Measurements from ENCODE around the gene ZRANB1. TPM values are rescaled to one million over a fixed set of nuclear protein-coding genes. Genes with fewer than 3 reads are reported as not detected.

ZRANB1 gene
- total and polyA plus RNA-seq, 2 donors (not counting 1 experiment from before 2014, with no cell fraction given) = 26.5 to 39.3 TPM

DNA sequence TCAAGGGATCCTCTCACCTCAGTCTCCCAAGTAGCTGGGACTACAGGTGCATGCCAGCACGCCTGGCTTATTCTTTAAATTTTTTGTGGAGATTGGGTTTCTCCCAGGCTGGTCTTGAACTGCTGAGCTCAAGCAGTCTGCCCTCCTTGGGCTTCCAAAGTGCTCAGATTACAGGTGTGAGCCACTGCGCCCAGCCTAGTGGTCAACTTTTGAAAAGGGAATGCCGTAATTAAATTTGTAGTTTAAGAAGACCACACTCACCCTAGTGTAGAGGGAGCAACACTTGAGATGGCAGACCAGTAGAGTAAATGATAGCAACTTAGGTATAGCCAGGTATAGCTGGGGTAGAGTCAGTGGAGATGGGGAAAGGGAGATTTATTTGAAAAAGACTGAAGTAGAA is 17.6 kb downstream of the ZRANB1 start:
- H3K36me3 ChIP-seq (ENCODE audit: control insufficient read depth, insufficient read depth, low read length) = no peaks in the 10 kb centered on the region
- H2AFZ ChIP-seq (ENCODE audit: low read length) = no peak overlapping the region
- H3K79me2 ChIP-seq (ENCODE audit: control insufficient read depth, insufficient read depth, low read length) = peaks cover 59% of the 10 kb centered on the region
- peaks cover 7% of the 10 kb centered on the region for H3K4me1 ChIP-seq (ENCODE audit: control insufficient read depth, extremely low read depth, insufficient read depth, low read length)
- H3K4me2 ChIP-seq (ENCODE audit: extremely low read depth, insufficient read depth, low read length) = no peak overlapping the region
- no peaks in the 10 kb centered on the region for H3K27me3 ChIP-seq (ENCODE audit: control insufficient read depth, insufficient read depth, low read length)
- no peak overlapping the region for H3K4me3 ChIP-seq (replicated peaks in 1 of 4; ENCODE audit: control extremely low read depth in 1 of 4, insufficient read depth in 1 of 4, low read depth in 3 of 4, low read length in 4 of 4)
- no peaks in the 10 kb centered on the region for H3K9me3 ChIP-seq (ENCODE audit: control insufficient read depth, insufficient read depth, low read depth, low read length)
- no peak overlapping the region for H3K27ac ChIP-seq (ENCODE audit: insufficient read depth, low read length)
- no peak overlapping the region for H3K9ac ChIP-seq (ENCODE audit: insufficient read depth, low read length)
- DNase-seq (ENCODE audit: low read depth in 2 of 2) = no peak
- no peaks in the 10 kb centered on the region for H4K20me1 ChIP-seq (ENCODE audit: control insufficient read depth, extremely low read depth, insufficient read depth, low read length)
- TF ChIP-seq, protein P1, sequence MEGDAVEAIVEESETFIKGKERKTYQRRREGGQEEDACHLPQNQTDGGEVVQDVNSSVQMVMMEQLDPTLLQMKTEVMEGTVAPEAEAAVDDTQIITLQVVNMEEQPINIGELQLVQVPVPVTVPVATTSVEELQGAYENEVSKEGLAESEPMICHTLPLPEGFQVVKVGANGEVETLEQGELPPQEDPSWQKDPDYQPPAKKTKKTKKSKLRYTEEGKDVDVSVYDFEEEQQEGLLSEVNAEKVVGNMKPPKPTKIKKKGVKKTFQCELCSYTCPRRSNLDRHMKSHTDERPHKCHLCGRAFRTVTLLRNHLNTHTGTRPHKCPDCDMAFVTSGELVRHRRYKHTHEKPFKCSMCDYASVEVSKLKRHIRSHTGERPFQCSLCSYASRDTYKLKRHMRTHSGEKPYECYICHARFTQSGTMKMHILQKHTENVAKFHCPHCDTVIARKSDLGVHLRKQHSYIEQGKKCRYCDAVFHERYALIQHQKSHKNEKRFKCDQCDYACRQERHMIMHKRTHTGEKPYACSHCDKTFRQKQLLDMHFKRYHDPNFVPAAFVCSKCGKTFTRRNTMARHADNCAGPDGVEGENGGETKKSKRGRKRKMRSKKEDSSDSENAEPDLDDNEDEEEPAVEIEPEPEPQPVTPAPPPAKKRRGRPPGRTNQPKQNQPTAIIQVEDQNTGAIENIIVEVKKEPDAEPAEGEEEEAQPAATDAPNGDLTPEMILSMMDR (conservative IDR thresholded peaks at IDR 0.05 in 1 of 2, IDR thresholded peaks at IDR 0.05 in 1 of 2; ENCODE audit: low read depth in 1 of 2, low read length in 2 of 2) = no peak
- TF ChIP-seq EZH2 (IDR thresholded peaks at IDR 0.05; ENCODE audit: low read length, missing control alignments) = no peak

DNA sequence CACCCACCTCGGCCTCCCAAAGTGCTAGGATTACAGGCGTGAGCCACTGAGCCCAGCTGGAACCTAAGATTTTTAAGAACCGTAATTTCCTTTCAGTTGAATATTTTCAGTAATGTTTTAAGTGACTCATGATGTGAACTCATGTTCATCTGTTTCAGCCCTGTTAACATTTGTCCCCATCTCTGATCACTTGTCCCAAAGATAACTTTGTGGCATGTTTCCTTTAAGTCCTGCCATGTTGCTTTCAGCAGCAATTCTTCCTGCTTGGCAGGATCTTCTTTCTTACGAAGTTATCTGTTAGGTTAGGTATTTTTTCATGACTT is 19.3 kb downstream of the ZRANB1 start:
- peaks cover 63% of the 10 kb centered on the region for H3K79me2 ChIP-seq (ENCODE audit: control insufficient read depth, insufficient read depth, low read length)
- no peaks in the 10 kb centered on the region for H4K20me1 ChIP-seq (ENCODE audit: control insufficient read depth, extremely low read depth, insufficient read depth, low read length)

DNA sequence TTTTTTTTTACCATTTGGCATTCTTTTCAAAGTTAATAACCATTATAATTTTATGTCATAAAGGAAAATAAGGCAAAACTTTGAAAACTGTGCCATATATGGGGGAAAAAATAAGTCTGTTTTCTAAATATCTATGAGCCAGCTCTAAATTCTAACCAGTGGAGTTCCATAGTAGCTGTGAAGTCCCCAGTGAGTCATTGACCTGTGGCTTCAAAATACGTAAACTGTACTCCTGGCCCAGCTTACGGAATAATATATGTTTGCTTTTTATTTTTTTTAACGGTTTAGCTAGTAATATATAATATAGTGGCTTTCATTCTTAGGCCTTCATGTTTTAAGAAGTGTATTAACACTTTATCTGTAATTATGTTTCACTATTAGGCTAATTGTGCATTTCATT is 20.5 kb downstream of the ZRANB1 start:
- Histone ChIP-seq H3K4me1 (ENCODE audit: control insufficient read depth, extremely low read depth, insufficient read depth, low read length) (peaks cover 7% of the 10 kb centered on the region), H4K20me1 (ENCODE audit: control insufficient read depth, extremely low read depth, insufficient read depth, low read length) (no peaks in the 10 kb centered on the region), H3K9me3 (ENCODE audit: control insufficient read depth, insufficient read depth, low read depth, low read length) (no peaks in the 10 kb centered on the region), H3K4me2 (ENCODE audit: extremely low read depth, insufficient read depth, low read length) (no peak overlapping the region), H3K79me2 (ENCODE audit: control insufficient read depth, insufficient read depth, low read length) (peaks cover 62% of the 10 kb centered on the region), H3K27ac (ENCODE audit: insufficient read depth, low read length) (no peak overlapping the region), H3K27me3 (ENCODE audit: control insufficient read depth, insufficient read depth, low read length) (no peaks in the 10 kb centered on the region), H2AFZ (ENCODE audit: low read length) (no peak overlapping the region), H3K9ac (ENCODE audit: insufficient read depth, low read length) (no peak overlapping the region), H3K36me3 (ENCODE audit: control insufficient read depth, insufficient read depth, low read length) (peaks cover 4% of the 10 kb centered on the region), H3K4me3 (replicated peaks in 1 of 4; ENCODE audit: control extremely low read depth in 1 of 4, insufficient read depth in 1 of 4, low read depth in 3 of 4, low read length in 4 of 4) (no peak overlapping the region)
- TF ChIP-seq, protein P1 (conservative IDR thresholded peaks at IDR 0.05 in 1 of 2, IDR thresholded peaks at IDR 0.05 in 1 of 2; ENCODE audit: low read depth in 1 of 2, low read length in 2 of 2) = no peak
- peak; percentile 39 to 71 for DNase-seq (ENCODE audit: low read depth in 2 of 2)

More for the DNA sequence above, 19.3 kb downstream of the ZRANB1 start:
- DNase-seq (ENCODE audit: low read depth in 2 of 2) = no peak
- Histone ChIP-seq H2AFZ (ENCODE audit: low read length) (no peak overlapping the region), H3K4me1 (ENCODE audit: control insufficient read depth, extremely low read depth, insufficient read depth, low read length) (peaks cover 7% of the 10 kb centered on the region), H3K4me2 (ENCODE audit: extremely low read depth, insufficient read depth, low read length) (no peak overlapping the region), H3K9ac (ENCODE audit: insufficient read depth, low read length) (no peak overlapping the region), H3K36me3 (ENCODE audit: control insufficient read depth, insufficient read depth, low read length) (no peaks in the 10 kb centered on the region), H3K27me3 (ENCODE audit: control insufficient read depth, insufficient read depth, low read length) (no peaks in the 10 kb centered on the region), H3K9me3 (ENCODE audit: control insufficient read depth, insufficient read depth, low read depth, low read length) (no peaks in the 10 kb centered on the region), H3K27ac (ENCODE audit: insufficient read depth, low read length) (peak overlapping the region; percentile 4), H3K4me3 (replicated peaks in 1 of 4; ENCODE audit: control extremely low read depth in 1 of 4, insufficient read depth in 1 of 4, low read depth in 3 of 4, low read length in 4 of 4) (no peak overlapping the region)
- TF ChIP-seq, protein P1 (conservative IDR thresholded peaks at IDR 0.05 in 1 of 2, IDR thresholded peaks at IDR 0.05 in 1 of 2; ENCODE audit: low read depth in 1 of 2, low read length in 2 of 2) = no peak
- TF ChIP-seq EZH2 (IDR thresholded peaks at IDR 0.05; ENCODE audit: low read length, missing control alignments) = no peak

Measured in fibroblast of lung (primary cell).